Measurements from ENCODE around the gene IKZF3. TPM values are rescaled to one million over a fixed set of nuclear protein-coding genes. Genes with fewer than 3 reads are reported as not detected.

The IKZF3 gene
- total RNA-seq, 4 donors from 2014 or later: 0.60 to 1.9 (median 1.1) TPM

DNA sequence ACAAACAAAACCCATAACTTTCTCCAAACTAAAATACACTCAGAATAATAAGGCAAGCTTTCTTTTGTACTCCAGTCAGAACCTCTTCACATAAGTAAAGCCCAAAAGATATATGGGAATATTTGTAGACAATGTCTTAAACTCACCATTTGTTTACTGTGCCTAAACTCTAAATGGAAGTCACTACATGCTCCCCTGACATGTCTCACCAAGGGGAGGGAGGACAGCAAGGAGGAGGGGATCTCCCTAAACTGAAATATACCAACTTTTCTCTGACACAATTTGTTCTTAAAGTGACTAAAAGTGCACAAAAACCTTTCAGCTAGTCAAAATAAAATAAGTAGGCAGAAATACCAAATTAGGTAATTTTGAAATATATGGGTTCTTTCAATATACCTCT is 87.9 kb downstream of the IKZF3 start:
- DNase-seq (ENCODE audit: low spot score in 2 of 2): no peak

DNA sequence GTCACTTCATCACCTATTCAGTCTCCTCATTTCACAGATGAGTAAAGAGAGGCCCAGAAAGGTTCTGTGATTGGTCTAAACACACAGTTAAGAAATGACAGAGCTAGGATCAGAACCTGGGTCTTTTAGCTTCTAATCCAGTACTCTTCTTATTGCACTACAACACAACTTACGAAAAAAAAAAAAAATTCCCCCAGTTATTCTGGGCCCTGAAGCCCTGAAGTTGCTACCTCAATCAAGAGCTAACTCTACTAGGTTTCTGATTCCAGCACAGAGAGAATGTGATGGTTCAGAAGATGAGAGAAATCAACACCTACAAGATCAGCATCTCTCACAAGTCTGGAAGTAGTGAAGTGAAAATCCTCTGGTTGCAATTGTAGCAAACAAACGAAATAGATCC is 89.1 kb downstream of the IKZF3 start:
- Histone ChIP-seq H3K27me3 (peaks cover 12% of the 10 kb centered on the region), H3K36me3 (no peaks in the 10 kb centered on the region), H3K27ac (no peak overlapping the region), H3K4me1 (no peaks in the 10 kb centered on the region), H3K4me3 (no peak overlapping the region), H3K9me3 (no peaks in the 10 kb centered on the region)
- DNase-seq (ENCODE audit: low spot score in 2 of 2): no peak
- TF ChIP-seq, protein P1, sequence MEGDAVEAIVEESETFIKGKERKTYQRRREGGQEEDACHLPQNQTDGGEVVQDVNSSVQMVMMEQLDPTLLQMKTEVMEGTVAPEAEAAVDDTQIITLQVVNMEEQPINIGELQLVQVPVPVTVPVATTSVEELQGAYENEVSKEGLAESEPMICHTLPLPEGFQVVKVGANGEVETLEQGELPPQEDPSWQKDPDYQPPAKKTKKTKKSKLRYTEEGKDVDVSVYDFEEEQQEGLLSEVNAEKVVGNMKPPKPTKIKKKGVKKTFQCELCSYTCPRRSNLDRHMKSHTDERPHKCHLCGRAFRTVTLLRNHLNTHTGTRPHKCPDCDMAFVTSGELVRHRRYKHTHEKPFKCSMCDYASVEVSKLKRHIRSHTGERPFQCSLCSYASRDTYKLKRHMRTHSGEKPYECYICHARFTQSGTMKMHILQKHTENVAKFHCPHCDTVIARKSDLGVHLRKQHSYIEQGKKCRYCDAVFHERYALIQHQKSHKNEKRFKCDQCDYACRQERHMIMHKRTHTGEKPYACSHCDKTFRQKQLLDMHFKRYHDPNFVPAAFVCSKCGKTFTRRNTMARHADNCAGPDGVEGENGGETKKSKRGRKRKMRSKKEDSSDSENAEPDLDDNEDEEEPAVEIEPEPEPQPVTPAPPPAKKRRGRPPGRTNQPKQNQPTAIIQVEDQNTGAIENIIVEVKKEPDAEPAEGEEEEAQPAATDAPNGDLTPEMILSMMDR (IDR thresholded peaks at IDR 0.05): no peak
- TF ChIP-seq EP300 (IDR thresholded peaks at IDR 0.05): no peak
- WGBS: 91% methylated on average over 2 of the region's 2 CpGs

More for the DNA sequence above, 87.9 kb downstream of the IKZF3 start:
- no peak overlapping the region for H3K27ac ChIP-seq
- TF ChIP-seq POLR2A (IDR thresholded peaks at IDR 0.05) (no peak), EP300 (IDR thresholded peaks at IDR 0.05) (no peak), POLR2AphosphoS5 (IDR thresholded peaks at IDR 0.05) (no peak)
- TF ChIP-seq, protein P1 (IDR thresholded peaks at IDR 0.05): no peak
- H3K27me3 ChIP-seq: peaks cover 16% of the 10 kb centered on the region
- H3K9me3 ChIP-seq: no peaks in the 10 kb centered on the region
- H3K4me1 ChIP-seq: peaks cover 5% of the 10 kb centered on the region
- no peaks in the 10 kb centered on the region for H3K36me3 ChIP-seq
- no peak overlapping the region for H3K4me3 ChIP-seq

DNA sequence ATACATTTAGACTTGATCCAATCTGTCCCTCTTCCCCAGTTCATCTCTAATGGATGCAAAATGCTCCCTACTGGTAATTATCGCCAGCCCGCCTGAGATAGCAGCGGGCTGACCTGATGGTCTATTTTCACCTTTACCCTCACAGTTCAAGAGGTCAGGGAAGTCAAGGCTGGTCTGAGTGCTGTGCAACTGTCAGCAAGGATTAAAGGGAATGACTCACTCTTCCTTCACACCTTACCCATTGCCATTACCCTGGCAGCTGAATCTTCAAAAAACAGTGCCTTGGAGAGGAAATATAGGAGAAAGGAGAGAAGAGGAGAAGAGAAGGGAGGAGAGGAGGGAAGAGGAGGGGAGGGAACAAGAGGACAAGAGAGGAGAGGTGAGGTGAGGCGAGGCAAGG is 90.1 kb downstream of the IKZF3 start:
- Histone ChIP-seq H3K9me3 (no peaks in the 10 kb centered on the region), H3K4me1 (peaks cover 7% of the 10 kb centered on the region), H3K36me3 (no peaks in the 10 kb centered on the region), H3K4me3 (no peak overlapping the region), H3K27ac (no peak overlapping the region), H3K27me3 (peaks cover 9% of the 10 kb centered on the region)
- TF ChIP-seq EP300 (IDR thresholded peaks at IDR 0.05) (no peak), POLR2A (IDR thresholded peaks at IDR 0.05) (no peak), POLR2AphosphoS5 (IDR thresholded peaks at IDR 0.05) (no peak)
- TF ChIP-seq, protein P1 (IDR thresholded peaks at IDR 0.05): no peak
- DNase-seq (ENCODE audit: low spot score in 2 of 2): no peak
- 82% methylated on average over 4 of the region's 4 CpGs for WGBS

GRCh38 chr17:39772987-39773934 is 90.9 kb downstream of the IKZF3 start:
- Histone ChIP-seq H3K36me3 (no peaks in the 10 kb centered on the region), H3K9me3 (no peaks in the 10 kb centered on the region), H3K27me3 (peaks cover 9% of the 10 kb centered on the region), H3K27ac (no peak overlapping the region), H3K4me1 (peaks cover 7% of the 10 kb centered on the region), H3K4me3 (no peak overlapping the region)
- no peak for DNase-seq (ENCODE audit: low spot score in 2 of 2)
- TF ChIP-seq, protein P1 (IDR thresholded peaks at IDR 0.05): no peak
- no peak for TF ChIP-seq POLR2A (IDR thresholded peaks at IDR 0.05)
- no peak for TF ChIP-seq EP300 (IDR thresholded peaks at IDR 0.05)
- TF ChIP-seq POLR2AphosphoS5 (IDR thresholded peaks at IDR 0.05): no peak
- 81% methylated on average over 7 of the region's 7 CpGs for WGBS

DNA sequence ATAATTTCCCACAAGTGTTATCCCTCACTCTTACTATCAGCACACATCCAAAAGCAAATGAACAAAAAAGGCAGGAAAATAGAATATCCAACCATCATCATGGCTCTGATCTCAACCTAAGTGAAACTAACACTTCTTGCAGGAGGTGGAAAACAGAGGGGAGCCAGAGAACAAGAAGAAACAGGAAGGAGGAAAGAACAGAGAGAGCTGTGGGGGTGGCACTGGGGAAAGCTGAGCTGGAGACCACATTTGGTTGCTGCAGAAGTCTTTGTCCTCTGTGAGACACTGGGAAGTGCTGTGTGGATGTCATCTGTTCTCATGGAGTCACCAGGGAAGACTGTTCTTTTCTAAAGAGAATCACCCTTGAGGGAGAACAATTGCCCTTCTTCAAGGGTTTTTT is 91.7 kb downstream of the IKZF3 start:
- Histone ChIP-seq H3K27me3 (peaks cover 9% of the 10 kb centered on the region), H3K4me1 (peaks cover 7% of the 10 kb centered on the region), H3K4me3 (no peak overlapping the region), H3K36me3 (no peaks in the 10 kb centered on the region), H3K27ac (no peak overlapping the region), H3K9me3 (no peaks in the 10 kb centered on the region)
- DNase-seq (ENCODE audit: low spot score in 2 of 2): no peak
- TF ChIP-seq POLR2AphosphoS5 (IDR thresholded peaks at IDR 0.05) (no peak), EP300 (IDR thresholded peaks at IDR 0.05) (no peak), POLR2A (IDR thresholded peaks at IDR 0.05) (no peak)
- TF ChIP-seq, protein P1 (IDR thresholded peaks at IDR 0.05): no peak

Data from suprapubic skin (tissue), 4 donors.